RPMI8226 (cell line): ENCODE results near the gene PYGM.
A peak's percentile ranks its signal among the peaks of the same experiment; 100 is the strongest.

Experiments used
- DNase-seq: peaks from one replicate; pipeline ENCODE4 v3.0.0-alpha.2; 2015

PYGM gene

DNA sequence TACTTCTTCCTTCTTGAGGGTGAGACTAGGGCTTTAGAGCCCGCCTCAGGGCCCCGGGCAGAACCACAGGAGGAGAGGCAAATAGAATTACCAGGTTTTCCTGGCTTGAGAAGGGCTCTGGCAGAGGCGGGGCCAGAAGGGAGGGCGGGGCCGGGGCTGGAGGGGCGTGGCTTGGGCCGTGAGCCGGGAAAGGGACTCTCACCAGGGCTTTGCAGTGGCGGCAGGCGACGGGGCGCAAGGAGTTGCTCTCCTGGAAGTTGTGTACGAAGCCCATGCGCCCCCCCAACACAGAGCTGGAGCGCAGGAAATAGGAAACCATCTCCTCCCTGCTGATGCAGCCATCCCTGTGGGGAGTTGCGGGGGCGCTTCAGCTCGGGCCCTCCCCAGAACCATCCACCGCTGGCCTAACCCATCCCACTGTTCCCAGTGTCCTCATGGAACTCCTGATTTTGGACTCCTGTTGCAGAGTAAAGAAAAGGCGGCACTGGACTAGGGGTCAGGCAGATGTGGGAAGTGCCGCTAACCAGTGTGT lies 29.9 kb downstream of the PYGM start:
- DNase-seq, result peak; percentile 38

DNA sequence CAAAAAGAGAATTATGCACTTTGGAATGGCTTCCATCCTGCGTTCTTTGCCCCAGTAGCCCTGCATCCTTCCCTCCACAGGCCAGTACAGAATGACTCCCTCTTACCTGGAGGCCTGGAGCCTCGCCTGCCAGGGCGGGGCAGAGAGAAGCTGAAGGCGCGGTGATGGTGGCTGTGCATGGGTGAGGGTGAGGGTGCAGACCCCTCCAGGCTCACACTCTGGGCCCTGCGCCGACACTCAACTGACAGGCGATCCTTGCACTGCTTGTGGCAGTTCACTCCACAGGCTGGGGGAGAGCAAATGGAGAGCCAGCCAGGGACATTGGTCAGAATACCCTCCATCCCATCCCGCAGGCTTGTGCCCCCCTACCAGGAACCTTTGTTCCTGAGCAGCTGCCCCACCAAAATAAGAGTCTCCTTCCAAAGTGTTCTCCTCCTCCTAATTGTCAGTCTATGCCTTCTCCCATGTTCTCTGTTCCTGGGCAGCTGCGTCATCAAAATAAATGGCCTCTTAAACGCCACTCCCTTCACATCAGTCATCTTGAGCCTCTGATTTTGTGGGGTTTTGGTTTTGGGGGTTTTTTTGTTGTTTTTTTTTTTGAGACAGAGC lies 30.9 kb downstream of the PYGM start:
- no peak for DNase-seq

DNA sequence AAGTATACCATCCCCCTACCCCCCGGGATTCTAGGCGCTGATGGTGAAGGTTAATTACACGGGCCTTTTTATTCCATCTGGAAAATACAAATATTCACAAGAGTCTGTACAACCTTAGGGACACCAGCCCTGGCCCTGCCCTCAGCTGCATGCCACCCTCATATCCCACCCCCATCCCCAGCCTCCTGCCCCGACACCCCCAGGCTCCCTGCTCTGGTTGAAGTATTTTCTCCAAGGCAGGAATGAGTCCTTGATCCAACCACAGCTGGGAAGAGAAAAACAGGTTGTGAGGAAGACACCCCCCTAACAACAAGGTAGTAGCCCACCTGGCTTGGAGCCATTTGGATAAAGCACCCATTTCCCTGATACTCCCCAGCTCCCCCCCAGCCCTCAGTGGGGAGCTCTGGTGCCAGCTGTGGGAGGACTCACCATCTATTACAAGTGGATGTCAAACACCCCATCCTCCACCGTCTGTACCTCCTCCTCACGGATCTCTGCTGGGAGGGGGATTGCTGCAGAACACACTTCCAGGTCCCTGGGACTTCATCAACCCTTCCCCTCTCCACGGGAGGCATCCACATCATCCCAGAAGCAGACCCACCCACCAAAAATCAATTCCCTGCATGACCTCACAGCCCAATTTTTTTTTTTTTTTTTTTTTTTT lies 32.8 kb downstream of the PYGM start:
- no peak for DNase-seq

DNA sequence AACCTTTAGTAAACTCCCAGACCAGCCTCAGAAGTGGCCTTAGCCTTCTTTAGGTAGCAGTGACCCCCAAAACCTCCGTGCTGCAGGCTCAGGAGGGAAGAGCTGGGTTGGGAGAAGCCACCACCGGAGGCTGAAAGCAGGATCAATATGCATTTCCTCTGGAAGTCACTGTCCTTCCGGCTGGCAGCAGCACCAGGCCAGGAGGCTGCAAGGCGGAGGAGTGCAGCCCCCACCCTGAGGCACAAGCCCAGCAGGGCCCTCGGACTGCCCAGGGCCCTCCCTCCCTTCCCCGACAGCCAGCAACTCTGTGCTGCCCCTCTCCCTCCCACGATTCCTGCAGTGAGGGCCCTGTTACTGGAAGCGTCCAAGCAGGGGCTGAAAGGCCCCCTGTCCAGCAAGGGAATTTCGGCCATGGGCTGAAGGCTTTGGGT lies 33.5 kb downstream of the PYGM start:
- DNase-seq, result no peak

DNA sequence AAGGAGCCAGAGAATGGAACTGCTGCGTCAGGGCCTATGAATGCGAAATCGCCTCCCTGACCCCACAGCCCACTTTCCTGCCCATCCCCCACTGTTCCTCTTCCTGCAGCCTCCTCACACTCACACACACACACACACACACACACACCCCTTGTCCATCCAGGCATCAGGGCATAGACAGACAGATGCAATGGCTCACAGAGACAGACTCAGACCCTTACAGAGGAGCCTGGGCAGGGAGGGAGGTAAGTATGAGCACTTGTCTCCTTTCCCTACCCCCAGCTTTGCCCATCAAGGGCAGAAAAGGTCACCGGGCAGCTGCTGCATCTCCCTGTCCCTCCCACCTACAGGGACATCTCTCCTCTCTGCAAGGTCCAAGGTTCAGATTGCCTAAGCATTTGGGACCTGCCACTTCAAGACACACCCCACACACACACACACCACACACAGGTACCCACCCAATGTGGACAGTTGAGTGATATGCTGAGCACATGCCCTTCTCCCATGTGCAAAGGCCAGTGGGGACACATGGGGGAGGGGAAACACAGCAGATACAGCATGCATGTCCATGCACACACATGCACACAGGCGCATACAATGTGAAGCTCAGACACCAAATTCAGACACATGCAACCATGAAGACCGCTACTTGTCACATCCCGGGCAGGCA lies 34.8 kb downstream of the PYGM start:
- no peak for DNase-seq

DNA sequence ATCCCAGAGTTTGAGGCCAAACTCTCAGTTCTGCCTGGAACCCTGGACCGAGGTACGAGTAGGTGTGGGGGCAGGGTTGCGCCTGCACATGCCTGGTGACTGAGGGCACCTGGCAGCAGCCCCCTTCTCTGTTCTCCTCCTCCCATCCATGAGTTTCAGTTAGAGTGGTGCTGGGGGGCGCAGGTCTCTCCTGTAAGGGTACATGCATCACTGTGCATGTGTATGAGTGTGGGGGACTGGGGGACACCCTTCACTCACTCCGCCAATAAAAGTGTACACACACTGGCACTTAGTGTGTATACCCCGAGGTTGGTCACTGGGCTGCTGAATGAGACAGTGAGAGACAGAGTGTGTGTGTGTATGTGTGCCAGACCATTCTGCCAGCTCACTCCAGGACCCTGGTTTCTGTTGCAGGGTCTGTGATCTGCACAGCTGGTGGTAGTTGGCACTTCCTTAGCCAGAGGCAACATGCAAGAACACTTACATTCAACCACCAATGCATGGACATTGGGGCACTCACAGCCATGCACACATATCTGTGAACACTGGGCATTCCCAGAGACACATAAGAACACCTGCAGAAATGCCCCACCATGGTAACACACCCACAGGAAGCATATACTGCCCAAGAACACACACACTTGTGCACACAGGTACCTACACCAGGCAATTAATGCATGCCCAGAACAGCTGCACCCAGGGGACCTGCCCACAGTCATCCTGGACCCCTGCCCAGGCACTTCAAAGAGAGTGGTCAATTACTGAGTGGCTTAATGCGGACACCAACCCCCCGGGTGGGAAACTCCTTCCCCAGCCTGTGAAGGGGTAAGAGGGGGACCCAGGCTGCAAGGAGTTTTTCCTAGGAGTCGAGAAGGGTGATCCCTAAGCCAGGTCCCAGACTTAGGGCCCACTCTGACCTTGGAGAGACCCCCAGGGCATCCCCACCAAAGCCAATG lies 35.6 kb downstream of the PYGM start:
- no peak for DNase-seq

DNA sequence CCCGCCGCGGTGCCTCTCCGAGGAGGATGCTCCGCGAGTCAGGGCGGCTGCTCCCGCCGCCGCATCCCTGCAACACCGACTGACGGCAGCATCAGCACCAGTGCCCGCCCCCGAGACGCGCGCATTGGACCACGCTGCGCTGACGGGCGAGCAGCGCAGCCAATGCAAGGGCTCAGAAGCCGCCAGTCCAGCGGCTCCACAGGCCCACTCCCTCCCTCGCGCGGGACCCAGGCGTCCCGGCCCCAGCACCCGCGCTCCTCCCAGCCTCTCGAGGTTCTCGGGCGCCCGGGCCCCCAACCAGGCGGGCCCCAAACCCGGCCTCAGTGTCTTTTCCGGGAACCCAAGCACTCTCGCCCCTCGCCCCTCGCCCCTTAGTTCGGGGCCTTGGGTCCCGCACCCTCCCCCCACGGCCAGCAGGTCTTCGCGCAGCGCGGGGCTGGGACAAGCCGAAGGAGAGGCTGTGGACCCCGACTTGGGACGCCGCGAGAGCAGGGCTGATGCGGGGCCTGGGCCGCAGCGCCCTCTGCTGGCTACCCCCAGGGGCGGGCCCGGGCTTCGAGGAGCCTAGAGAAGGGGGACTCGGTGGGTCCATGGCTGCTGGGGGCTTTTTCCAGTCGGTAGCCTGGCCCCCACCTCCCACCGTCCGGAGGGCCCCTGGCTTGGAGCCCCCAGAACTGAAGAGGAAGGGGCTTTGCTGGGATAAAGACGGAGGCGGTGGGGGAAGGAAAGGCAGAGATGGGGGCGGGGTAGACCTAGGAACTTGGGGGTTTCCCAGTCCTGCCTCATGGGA lies 36.5 kb downstream of the PYGM start, which contains the start of gene NRXN2:
Gene NRXN2 (minus strand): TSS at position 81 of the 790 bp plus-strand sequence. CDS start 9,498 bp downstream, outside the sequence.
- peak; percentile 93 for DNase-seq

DNA sequence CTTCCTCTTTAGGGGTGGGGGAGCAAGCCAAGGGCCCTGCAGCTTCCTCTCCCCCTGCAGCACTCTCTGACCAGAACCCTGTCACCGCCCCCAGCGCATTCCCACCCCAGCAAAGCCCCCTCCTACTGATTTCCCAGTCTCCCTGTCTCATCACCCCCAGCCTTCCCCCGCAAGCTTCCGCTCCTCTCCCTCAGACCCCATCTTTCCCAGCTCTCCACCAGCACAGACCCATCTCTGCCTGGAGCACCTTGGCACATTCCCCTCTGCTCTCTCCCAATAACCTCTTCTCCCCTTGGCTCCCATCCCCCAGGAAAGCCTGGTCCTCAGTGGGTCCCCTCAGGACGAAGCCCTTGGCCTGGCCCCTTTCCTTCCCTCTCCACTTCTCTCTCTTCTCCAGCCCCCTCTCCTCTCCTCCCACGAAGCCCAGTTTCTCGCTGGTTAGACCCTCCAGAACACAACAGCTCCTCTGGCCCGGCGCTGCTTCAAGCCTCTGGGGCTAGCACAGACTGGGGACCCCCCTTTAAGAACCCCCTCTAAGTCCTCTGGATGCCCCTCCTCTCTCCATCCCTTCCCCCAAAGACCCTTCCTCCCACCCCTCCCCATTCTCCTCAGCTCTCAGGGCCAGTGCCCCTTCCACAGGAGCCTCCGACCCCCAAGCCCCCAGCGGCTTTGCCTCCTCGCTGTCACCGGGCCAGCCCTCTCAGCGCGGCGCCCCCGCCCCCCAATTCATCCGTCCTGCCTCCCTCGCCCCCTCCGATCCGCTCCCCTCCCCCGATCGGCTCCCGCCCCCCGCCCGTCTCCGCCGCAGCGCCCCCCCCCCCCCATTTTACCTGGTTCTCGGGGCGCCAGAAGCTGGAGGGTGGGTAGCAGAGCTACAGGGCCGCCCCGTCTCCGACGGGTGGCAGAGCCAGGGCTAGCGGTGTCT lies 37.4 kb downstream of the PYGM start:
- no peak for DNase-seq

DNA sequence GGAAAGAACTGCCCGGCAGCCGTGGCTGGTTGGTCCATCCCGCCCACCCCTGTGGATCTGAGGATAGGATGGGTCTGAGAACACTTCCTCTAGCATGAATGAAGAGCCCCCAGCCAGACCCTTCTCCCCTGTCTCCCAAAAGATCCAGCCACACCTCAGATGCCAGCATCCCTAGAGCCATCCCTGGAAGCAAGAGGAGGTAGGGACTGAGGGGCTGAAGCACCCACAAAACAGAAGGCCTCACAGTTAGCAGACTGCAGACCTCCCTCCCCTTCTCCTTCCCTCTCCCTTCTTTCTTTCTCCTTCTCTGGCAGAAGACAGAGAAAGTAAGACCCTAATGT lies 38.4 kb downstream of the PYGM start:
- DNase-seq, result no peak

DNA sequence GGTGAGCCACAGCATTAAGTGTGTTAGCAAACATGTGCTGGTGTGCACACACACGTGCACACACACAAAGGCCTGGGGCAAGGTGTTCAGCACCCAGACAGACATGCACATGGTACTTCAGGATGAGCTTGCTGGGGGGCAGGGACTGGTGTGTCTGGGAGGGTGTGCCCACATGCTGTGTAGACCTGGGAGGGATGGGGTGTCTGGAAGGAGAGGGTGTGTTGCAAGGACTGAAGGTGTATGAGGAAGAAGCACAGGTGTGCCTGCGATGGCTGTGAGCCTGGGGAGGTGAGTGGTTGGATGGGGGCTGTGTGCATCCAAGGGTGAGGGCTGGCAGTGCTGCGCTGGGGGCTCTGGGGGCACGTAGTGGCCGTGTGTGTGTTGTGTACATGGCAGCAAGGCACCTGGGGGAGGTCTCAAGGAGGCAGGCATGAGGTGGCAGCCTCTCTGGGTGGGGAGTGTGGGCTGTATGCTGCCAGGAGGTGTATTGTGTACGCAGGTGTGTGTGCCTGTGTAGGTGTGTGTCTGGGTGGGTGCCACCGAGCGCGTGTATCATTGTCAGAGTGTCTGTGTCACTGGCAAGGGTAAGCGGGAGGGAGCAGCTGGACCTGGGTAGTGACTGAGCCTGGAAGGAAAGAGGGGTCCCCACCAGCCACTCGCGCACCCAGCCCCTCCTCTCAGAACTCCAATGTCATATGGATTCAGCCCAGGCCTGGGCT lies 39.0 kb downstream of the PYGM start:
- DNase-seq, result no peak

DNA sequence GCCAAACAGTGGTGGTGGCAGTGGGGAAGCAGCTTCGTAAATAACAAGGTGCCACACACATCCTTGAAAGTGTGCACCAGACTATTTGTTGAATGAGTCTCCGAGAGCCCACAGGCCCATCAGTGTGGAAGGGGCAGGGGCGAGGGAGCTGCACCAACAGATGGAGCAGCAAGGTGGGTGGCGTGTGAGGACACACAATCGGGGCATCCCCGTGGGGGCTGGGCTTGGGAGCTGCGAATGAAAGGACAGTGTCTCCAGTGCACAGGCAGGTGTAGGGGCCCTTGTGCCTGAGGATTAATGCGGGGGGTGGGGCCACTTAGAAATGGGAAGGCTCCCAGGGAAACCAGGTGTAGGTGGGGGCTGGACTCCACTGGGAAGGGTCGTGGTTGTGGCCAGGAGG lies 39.6 kb downstream of the PYGM start:
- no peak for DNase-seq

DNA sequence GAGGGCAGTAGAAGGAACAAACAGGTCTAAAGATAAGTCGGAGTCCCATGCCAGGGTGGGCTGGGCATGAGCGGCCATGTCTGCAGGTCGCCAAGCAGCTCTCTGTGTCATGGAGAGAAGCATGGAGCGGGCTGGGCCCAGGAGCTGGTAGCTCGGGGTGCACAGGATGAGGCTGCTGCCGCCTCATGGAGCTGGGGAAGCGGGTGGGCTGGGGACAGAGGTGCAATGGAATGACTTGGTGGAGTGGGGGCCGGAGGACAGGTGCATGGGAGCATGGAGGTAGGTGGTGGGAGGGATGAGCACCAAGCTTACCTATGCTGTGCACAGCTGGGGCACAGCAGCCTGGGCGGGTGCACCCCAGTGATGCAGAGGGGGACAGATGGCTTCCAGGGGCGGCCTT lies 40.4 kb downstream of the PYGM start:
- DNase-seq, result no peak

DNA sequence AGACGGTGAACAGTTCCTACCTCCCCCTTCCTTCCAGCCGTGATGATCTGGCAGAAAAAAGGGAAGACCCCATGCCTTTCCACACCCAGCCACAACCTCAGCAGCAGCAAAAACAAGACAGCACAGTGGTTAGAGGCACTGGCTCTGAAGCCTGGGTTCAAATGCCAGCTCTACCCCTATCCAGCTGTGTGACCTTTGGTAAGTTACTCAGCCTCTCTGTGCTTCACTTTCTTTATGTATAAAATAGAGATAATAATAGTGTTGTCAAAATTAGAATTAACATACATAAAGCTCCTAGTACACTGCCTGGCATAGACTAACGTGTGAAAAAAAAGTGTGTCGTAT lies 41.0 kb downstream of the PYGM start:
- DNase-seq, result no peak

DNA sequence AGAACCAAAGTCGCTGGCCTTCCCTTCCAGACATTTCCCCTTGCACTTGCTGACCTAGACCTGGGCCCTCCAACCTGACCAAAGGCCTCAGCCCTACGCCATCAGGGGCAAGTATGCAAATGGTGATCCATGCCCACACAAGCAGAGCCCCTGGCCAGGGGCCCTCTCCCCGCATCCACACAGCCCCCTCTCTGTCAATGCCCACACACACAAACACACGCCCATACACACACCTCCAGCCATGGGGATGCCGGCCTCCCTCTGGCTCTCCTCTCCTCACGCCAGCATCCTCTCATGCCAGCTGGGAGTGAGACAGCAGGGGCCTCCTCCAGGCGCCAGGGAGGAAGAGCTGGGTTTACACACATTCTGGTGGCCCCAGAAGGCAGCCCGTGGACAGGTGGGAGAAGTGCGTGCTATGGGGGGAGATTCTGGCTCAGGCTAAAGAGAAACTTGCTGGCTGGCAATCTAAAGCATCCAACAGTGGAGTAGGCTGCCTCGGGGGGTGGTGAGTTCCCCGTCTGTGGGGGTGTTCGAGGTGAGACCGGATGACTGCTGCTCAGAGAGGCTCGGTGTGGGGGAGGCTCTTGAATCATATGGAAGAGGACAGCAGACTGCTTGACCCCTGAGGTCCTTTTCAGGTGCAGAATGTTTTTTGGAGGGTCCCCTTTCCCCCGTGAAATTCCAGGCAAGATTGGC lies 41.5 kb downstream of the PYGM start:
- no peak for DNase-seq

DNA sequence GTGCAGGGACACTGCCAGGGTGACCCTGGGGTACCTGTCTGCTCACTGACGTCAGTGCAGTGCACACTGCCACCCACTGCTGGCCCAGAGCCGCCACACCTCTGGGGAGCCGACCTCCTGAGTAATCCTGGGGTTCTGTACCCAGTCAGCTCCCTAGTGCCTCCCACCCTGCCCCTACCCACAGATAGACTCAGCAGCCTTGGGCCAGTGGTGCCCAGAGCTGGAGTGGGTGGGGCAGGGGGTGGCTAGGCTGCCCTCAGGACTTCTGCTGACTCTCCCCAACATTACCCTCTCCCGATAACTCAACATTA lies 42.6 kb downstream of the PYGM start:
- no peak for DNase-seq

DNA sequence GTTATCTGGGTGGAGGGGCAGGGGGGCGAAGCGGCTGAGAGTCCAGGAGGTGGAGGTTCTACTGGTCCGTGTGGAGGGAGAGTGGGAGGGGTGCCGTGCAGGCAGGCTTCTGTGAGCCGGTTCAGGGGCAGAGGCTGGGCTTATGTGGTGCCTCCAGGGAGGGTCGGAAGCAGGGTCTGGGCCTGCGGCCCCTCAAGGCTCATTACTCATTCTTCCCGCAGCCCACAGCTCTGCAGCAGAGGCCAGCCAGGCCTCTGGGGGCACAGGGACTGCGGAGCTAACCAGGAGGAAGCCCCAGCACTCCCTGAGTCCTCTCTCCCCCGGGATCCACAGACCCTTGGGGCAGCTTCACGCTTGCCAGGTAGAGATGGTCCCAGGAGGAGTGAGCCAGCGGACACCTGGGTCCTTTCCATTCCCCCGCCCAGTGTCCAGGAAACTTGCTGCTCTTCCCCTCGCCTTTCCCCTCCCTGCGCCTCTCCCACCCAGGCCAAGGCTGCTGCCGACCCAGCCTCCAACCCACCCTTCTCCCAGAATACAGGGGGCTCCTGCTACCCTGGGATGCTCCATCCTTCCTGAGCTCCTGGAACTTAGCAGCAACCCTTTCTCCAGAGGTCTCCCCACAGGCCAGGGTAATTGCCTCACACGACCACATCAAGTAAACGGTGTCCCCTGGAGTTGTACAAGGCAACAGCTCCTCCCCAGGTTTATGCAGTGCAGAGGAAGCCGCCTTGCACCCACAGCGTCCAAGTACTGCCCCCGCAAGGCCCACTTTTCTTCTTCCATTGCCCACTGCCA lies 43.1 kb downstream of the PYGM start:
- no peak for DNase-seq

DNA sequence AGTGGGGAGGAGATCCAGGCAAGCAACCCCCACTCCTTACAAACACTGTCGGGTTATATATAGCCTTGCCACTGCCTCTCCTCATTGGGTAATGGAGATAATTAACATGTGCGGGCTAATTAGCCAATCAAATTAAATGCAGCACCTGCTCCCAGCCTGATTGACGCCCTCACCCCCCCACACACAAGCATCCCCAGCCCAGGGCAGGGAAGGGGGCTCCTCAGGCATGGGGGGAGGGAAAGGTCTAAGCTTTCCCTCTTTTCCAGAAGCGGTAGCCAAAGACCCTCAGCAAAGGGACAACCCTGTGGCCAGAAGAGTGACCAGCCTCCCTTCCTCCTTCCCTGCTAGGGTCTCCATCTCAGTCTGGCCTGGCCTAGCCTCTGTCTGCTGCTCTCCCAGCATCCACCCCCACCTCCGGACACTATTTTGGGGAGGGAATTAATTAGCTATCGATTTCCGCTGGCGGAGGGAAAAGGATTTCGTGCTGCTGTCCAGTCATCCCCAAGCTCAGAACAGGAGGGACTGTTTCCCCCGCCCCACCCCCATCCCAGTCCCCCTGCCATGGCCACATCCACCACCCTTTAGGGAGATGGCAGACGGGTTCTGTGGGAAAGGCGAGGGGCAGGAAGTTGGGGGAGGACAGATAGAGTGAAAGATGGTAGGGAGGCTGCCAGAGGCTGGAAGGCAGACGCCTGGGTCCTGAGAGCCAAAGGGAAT lies 43.9 kb downstream of the PYGM start:
- no peak for DNase-seq

DNA sequence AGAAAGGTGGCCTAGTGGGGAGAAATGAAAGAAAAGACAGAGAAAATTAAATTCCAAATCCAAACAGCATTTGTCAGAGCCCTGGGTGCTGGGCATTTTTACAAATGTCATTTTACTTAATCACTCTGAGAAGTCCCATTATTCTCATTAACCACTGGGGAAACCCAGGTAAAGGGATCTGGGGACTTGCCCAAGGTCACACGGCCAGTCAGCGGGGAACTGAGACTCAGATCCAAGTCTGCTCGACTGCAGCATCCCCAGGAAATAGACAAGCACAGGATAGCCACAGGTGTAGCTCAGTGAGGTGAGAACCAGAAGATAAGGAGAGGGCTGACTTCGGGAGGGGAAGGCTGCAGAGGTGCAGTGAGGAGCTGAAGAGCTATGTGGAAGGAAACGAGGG lies 44.7 kb downstream of the PYGM start:
- DNase-seq, result no peak
